B cell (primary cell): ENCODE results near the gene RLN3. TPM values are rescaled to one million over a fixed set of nuclear protein-coding genes. Genes with fewer than 3 reads are reported as not detected.

Experiments used
- ATAC-seq: fragments of 200-7000 bp; cut with Tn5 transposase; one replicate; pipeline ENCODE4 v1.10.0; 2021; ENCODE audit warnings: low read depth, mild to moderate bottlenecking, moderate number of reproducible peaks, moderate library complexity
- CTCF ChIA-PET: fragments of 350-600 bp; sonication (Branson Sonifier 250); formaldehyde crosslinking; loops from one replicate; lab custom pipeline; 2021; ENCODE audit warnings: antibody characterized with exemption, inconsistent platforms; lab: Charles Lee
- POLR2A ChIA-PET: fragments of 350-600 bp; sonication (Branson Sonifier 250); formaldehyde crosslinking; loops from one replicate; lab custom pipeline; 2021; ENCODE audit warnings: antibody characterized with exemption; lab: Charles Lee
- DNase-seq: peaks from one replicate; pipeline ENCODE4 v3.0.0; 2013
- H2AFZ ChIP-seq: 2 replicates; pipeline ENCODE4 v1.6.1; 2012; ENCODE audit warnings: mild to moderate bottlenecking, low read depth, low read length; ENCODE audit not compliant: insufficient read depth, poor library complexity, severe bottlenecking
- H3K27ac ChIP-seq, 2 donors: 1 replicate in 1 of 2; 2 replicates in 1 of 2; pipeline ENCODE4 v1.5.1; 2012 to 2013; ENCODE audit warnings: low read length in 2 of 2, mild to moderate bottlenecking in 2 of 2, moderate library complexity in 1 of 2
- H3K27me3 ChIP-seq, 4 experiments: fragments of 200-600 bp in 1 of 4; sonication (generic) in 1 of 4; replicated peaks in 1 of 4; 1 replicate in 2 of 4; 2 replicates in 2 of 4; pipeline versions ENCODE4 v1.6.1 to v1.7.0; 2013 to 2016; ENCODE audit warnings: low read length in 3 of 4, mild to moderate bottlenecking in 2 of 4, mixed read lengths in 1 of 4, moderate library complexity in 1 of 4; ENCODE audit not compliant: insufficient read depth in 4 of 4, control insufficient read depth in 3 of 4; ENCODE audit errors: control extremely low read depth in 1 of 4
- H3K36me3 ChIP-seq, 2 experiments: replicated peaks in 1 of 2; 1 replicate in 1 of 2; 2 replicates in 1 of 2; pipeline versions ENCODE4 v1.6.1 to v1.7.1; 2013; ENCODE audit warnings: low read length in 1 of 2; ENCODE audit not compliant: insufficient read depth in 2 of 2, control insufficient read depth in 1 of 2; ENCODE audit errors: control extremely low read depth in 1 of 2, extremely low read depth in 1 of 2
- H3K4me1 ChIP-seq, 2 donors: fragments of 200-600 bp in 1 of 2; sonication (generic) in 1 of 2; 1 replicate in 1 of 2; 2 replicates in 1 of 2; pipeline versions ENCODE4 v1.5.1 to v1.6.1; 2013 to 2017; ENCODE audit warnings: low read length in 2 of 2; ENCODE audit not compliant: control insufficient read depth in 2 of 2, insufficient read depth in 2 of 2
- H3K4me2 ChIP-seq: replicated peaks from 2 replicates; pipeline ENCODE3; 2012; ENCODE audit warnings: mild to moderate bottlenecking, low read depth, low read length; ENCODE audit not compliant: poor library complexity, severe bottlenecking
- H3K4me3 ChIP-seq, 5 experiments: fragments of 200-600 bp in 1 of 5; sonication (generic) in 1 of 5; 1 replicate in 3 of 5; 2 replicates in 2 of 5; pipeline versions ENCODE4 v1.5.1 to v1.7.0; 2011 to 2016; ENCODE audit warnings: low read length in 4 of 5, mild to moderate bottlenecking in 4 of 5, low read depth in 2 of 5, control low read depth in 1 of 5, moderate library complexity in 1 of 5; ENCODE audit not compliant: insufficient read depth in 1 of 5; ENCODE audit errors: control extremely low read depth in 1 of 5, extremely low read depth in 1 of 5
- H3K79me2 ChIP-seq: fragments of 200-600 bp; sonication (generic); one replicate; pipeline ENCODE4 v1.6.0; 2016; ENCODE audit warnings: low read length; ENCODE audit not compliant: control insufficient read depth, insufficient read depth
- H3K9ac ChIP-seq: fragments of 200-600 bp; sonication (generic); 2 replicates; pipeline ENCODE4 v1.6.1; 2017; ENCODE audit warnings: mild to moderate bottlenecking, low read length, moderate library complexity
- H3K9me3 ChIP-seq, 3 donors: one replicate each; pipeline versions ENCODE4 v1.6.1 to v1.7.1; 2013; ENCODE audit warnings: low read length in 2 of 3; ENCODE audit not compliant: control insufficient read depth in 2 of 3, insufficient read depth in 1 of 3; ENCODE audit errors: control extremely low read depth in 1 of 3
- H4K20me1 ChIP-seq: 2 replicates; pipeline ENCODE4 v1.6.0; 2012; ENCODE audit warnings: mild to moderate bottlenecking, low read length; ENCODE audit not compliant: insufficient read depth, control insufficient read depth, poor library complexity, severe bottlenecking
- H3K27ac Mint-ChIP-seq: one replicate; pipeline ENCODE4 v1.8.0; 2021; ENCODE audit warnings: mixed read lengths
- H3K27me3 Mint-ChIP-seq: one replicate; pipeline ENCODE4 v1.8.0; 2021; ENCODE audit warnings: mixed read lengths
- H3K4me1 Mint-ChIP-seq: one replicate; pipeline ENCODE4 v1.8.0; 2021; ENCODE audit warnings: mixed read lengths
- H3K4me3 Mint-ChIP-seq: one replicate; pipeline ENCODE4 v1.8.0; 2021; ENCODE audit warnings: mixed read lengths
- H3K9me3 Mint-ChIP-seq: one replicate; pipeline ENCODE4 v1.8.0; 2022; ENCODE audit warnings: mixed read lengths; ENCODE audit not compliant: insufficient read depth
- CTCF ChIP-seq: fragments of 200-600 bp; IDR thresholded peaks from one replicate; pipeline ENCODE4 v1.8.0; 2022; ENCODE audit warnings: antibody characterized with exemption, mild to moderate bottlenecking
- EZH2 ChIP-seq: IDR thresholded peaks from 2 replicates; pipeline ENCODE4 v1.6.1; 2012; ENCODE audit warnings: borderline replicate concordance, low read depth, mild to moderate bottlenecking, moderate library complexity, low read length; ENCODE audit not compliant: insufficient read depth, poor library complexity, severe bottlenecking
- WGBS: methylation state at CpG from one replicate; pipeline ENCODE4 v1.1.5; 2013; ENCODE audit warnings: missing lambda C conversion rate; ENCODE audit not compliant: insufficient coverage; 5-methylcytosine and 5-hydroxymethylcytosine counted together
- intact Hi-C: fragments of 100-400 bp; cut with micrococcal nuclease; formaldehyde crosslinking; loops from one replicate; pipeline ENCODE4 v1.10.0; 2022
- polyA plus RNA-seq: library from polyadenylated mRNA; depleted of rRNA; stranded (reverse); fragments of >200 nt; gene quantifications from 2 replicates; pipeline ENCODE4 v1.2.3, GENCODE V29; 2012
- total RNA-seq, 2 donors: library from RNA; stranded (reverse); fragments of 120-200 nt in 1 of 2; gene quantifications; 1 replicate in 1 of 2; 2 replicates in 1 of 2; pipeline versions ENCODE4 v1.2.3 to v1.2.4, GENCODE V29; 2013 to 2022

RLN3 gene
- total and polyA plus RNA-seq, 2 donors (not counting 1 experiment from before 2014, with no cell fraction given), result 0.42 TPM; not detected in 1

DNA sequence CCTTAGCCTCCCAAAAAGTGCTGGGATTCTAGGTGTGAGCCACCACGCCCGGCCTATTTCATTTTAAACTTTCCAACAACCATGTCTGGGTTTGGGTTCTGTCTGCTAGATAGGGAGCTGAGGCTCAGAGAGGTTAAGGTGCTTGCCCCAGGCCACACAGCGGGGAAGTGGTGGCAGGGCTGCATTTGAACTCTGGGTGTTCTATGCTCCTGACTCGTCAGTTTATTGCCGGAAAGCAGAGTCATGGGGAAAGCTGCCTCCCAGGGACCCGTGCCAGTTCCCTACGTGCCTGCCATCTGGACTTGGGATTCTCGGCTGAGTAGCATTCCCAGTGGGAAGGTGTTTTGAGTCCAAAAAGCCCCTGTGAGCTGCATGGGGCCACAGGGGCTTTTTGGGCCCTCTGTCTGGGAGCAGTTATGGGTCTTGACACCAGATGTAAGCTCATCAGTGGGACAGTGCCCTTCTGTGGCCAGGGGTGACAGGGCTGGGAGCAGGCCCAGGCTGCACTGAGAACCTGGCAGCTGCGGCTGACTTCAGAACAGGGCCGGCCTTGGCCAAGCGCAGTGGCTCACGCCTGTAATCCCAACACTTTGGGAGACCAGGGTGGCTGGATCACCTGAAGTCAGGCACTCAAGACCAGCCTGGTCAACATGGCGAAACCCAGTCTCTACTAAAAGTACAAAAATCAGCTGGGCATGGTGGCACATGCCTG, 32.8 kb upstream of the RLN3 start:
- intact Hi-C loops, result no loop called here
- no peaks in the 10 kb centered on the region for H3K27me3 Mint-ChIP-seq
- 98% methylated on average over 10 of the region's 13 CpGs for WGBS
- peaks cover 0 to 6% (median 4%) of the 10 kb centered on the region in 3 donors for H3K9me3 ChIP-seq
- H3K27ac ChIP-seq, result no peak overlapping the region
- no peak overlapping the region for H3K9ac ChIP-seq
- H3K27ac Mint-ChIP-seq, result no peak overlapping the region
- H3K9me3 Mint-ChIP-seq, result no peaks in the 10 kb centered on the region
- no peak overlapping the region for H2AFZ ChIP-seq
- ChIA-PET POLR2A (no interaction called here), CTCF (no interaction called here)
- no peak overlapping the region for H3K4me2 ChIP-seq
- peaks cover 9% of the 10 kb centered on the region for H3K4me1 Mint-ChIP-seq
- no peak for ATAC-seq
- H3K36me3 ChIP-seq, result peaks cover 0 to 56% of the 10 kb centered on the region in 2 experiments
- TF ChIP-seq EZH2, result no peak
- no peak for TF ChIP-seq CTCF
- peaks cover 94% of the 10 kb centered on the region for H3K79me2 ChIP-seq
- H4K20me1 ChIP-seq, result peaks cover 21% of the 10 kb centered on the region
- no peaks in the 10 kb centered on the region for H3K27me3 ChIP-seq
- no peak for DNase-seq
- H3K4me1 ChIP-seq, result peaks cover 1 to 3% of the 10 kb centered on the region in 2 donors
- no peak overlapping the region for H3K4me3 Mint-ChIP-seq
- H3K4me3 ChIP-seq, result no peak overlapping the region

DNA sequence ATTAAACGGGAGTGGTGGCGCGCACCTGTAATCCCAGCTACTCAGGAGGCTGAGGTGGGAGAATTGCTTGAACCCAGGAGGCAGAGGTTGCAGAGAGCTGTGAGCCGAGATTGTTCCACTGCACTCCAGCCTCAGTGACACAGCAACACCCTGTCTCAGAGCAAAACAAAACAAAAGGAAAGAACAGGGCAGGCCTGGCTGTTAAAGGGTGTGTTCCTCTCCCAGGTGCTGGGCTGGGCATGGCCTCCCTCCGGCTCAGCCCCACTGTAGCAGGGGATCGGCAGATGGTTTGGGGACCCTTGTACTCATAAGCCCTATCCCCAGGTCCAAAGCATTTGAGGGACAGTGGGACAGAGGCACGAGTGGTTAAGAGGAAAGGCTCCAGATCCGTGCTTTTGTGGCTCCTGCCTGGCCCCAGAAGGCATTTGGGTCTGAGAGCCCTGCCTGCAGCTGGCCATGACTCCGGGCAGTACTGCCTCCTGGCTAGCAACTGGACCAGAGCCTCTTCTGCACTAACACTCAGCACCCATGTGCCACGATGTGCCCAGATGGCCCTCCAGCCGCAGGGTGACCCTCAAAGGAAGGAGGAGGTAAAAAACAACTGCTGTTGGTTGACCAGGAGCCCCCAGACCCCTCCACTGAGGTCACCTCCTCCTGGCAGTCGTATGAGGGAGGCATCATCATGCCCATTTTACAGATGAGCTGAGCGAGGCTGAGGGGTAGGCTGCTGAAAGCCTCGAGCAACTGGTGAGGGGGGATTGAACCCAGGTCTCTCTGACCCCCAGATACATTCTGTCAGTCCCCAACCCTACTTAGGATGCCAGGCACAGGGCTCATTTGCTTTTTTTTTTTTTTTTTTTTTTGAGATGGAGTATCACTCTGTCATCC, 31.8 kb upstream of the RLN3 start:
- intact Hi-C loops, result no loop called here
- ChIA-PET CTCF (no interaction called here), POLR2A (no interaction called here)
- no peak overlapping the region for H3K27ac Mint-ChIP-seq
- Histone ChIP-seq H3K27ac (no peak overlapping the region), H2AFZ (no peak overlapping the region), H3K27me3 (no peaks in the 10 kb centered on the region), H3K4me3 (no peak overlapping the region), H4K20me1 (peaks cover 21% of the 10 kb centered on the region), H3K4me1 (peaks cover 11 to 12% of the 10 kb centered on the region in 2 donors), H3K36me3 (peaks cover 0 to 53% of the 10 kb centered on the region in 2 experiments), H3K4me2 (no peak overlapping the region), H3K79me2 (peaks cover 98% of the 10 kb centered on the region), H3K9me3 (peaks cover 0 to 6% (median 4%) of the 10 kb centered on the region in 3 donors), H3K9ac (no peak overlapping the region)
- H3K9me3 Mint-ChIP-seq, result no peaks in the 10 kb centered on the region
- WGBS, result 97% methylated on average over 8 of the region's 14 CpGs
- peaks cover 16% of the 10 kb centered on the region for H3K4me1 Mint-ChIP-seq
- no peak overlapping the region for H3K4me3 Mint-ChIP-seq
- DNase-seq (no peak), ATAC-seq (no peak)
- no peaks in the 10 kb centered on the region for H3K27me3 Mint-ChIP-seq
- TF ChIP-seq EZH2, result no peak
